HG03060 (cell line): ENCODE data around the gene OR10A6.

ENCODE experiments used
- ATAC-seq: cut with Tn5 transposase; IDR thresholded peaks from one replicate; pipeline ENCODE4 v1.9.1; 2021; ENCODE audit warnings: low read depth, moderate number of reproducible peaks; ENCODE audit not compliant: unreplicated experiment

OR10A6 gene

DNA sequence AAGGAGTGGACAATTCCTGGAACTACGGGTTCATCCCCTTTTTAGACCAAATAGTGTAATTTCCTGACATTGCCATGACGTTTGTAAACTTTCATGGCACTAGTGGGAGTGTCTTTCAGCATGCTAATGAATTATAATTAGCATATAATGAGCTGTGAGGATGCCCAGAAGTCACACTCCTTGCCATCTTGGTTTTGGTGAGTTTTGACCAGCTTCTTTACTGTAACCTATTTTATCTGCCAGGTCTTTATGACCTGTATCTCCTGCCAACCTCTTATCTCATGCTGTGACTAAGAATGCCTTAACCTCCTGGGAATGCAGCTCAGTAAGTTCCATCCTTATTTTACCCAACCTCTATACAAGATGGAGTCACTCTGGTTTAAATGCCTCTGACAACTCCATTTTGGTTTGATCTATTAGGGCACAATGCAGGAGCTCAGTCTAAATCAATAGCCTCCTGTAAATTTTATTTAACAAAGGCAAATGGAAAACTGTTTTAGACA lies 20.7 kb downstream of the OR10A6 start:
- ATAC-seq, result no peak

DNA sequence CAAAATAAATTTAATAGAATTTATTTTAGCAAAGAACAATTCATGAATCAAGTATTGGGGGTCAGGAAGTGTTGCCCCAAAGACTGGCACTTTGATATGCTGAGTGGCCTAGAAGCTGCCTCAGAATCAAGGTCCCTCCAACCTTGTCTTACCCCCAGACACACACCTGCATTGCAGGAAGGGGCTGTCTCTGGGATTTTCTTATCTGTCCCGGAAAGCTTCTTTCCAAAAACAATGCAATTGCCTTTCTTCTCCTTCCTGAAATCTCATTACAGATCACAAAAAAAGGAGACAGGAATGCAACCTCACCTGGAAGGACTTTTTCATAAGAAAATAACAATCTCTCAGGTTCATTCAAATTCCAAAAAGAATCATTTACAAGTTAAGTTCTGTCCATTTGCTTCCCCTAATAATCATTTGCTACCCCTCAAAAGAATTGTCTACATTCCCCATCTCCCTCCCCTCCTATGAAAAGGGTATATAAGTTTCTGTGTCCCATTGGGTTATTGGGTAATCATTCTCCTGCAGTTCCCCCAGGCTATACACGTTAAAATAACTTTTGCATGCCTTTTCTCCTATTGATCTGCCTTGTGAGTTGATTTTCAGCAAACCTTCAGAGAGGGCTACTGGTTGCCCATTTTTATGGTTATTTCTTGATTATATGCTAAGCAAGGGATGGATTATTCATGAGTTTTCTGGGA lies 21.3 kb downstream of the OR10A6 start:
- ATAC-seq, result no peak

DNA sequence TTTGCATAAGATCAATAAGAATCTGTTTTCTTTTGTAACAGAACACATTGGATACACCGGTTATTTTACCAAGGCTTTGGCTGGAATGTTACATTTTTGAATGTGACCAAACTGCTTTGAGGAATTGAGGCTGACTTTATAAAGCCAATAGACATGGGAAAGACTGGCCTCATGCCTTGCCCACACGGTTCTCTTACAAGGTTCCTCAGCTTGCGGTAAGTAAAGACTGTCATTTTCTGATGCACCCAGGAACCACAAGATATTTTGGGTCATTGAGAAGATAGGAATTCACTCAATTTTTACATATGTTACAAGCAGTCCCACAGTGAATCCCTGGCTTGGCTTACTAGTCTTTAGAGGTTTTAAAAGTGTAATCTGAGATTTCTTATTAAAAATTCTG lies 23.9 kb downstream of the OR10A6 start:
- ATAC-seq, result no peak

DNA sequence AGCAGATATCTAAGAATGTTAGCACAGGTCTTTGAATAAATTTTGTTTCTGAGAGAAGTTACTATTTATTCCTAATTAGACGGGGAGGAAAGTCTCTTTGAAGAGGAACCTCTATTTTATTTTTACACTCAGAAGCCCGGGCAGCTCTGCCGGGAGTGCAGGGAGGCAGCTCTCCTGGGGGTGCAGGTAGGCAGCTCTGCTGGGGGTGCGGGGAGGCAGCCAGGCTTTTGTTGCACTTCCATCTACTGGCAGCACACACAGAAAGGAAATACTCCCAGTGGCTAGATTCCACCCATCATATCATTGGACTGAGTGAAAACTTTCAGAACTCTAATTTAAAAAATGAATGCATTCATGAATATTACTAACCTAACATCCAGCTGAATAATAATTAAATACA lies 24.6 kb downstream of the OR10A6 start:
- no peak for ATAC-seq

DNA sequence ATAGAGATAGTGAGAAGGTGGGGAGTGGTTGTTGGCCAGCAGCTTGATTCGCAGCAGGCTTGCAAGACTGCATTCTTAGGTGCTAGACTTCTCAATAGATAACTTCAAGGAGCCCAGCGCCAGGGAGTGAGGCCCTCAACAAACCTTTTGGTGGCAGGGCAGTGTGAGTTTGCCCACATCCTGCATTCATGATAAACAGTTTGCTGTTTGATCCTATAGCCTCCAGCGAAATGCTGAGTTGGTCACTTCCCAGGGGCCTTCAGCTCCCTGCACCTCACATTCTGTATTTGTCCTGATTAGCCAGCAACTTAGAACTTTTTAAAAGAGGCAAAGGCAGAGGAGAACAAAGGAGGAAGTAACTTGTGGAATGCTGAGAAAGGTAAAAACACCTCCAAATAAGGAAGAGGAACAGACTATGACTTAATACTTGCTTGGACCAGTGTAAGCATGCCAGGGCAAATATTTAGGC lies 25.1 kb downstream of the OR10A6 start:
- ATAC-seq, result no peak

DNA sequence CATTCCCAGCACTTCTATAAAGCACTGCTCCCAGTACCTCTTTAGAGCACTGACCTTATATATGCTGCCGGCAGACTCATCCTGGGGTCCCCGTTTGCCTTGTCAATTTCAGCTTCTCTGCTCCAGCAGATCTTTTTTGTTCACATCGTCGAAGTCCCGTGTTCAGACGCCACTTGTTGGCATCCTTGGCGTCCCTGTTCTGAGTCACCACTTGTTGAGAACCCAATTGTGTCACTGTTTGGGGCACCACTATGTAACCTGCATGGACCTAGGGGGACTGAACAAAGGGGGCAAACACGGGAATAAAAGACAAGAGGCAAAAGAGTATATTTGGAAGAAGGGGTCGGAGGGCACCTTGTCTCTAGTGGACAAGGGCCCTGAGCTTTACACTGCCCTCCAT lies 25.5 kb downstream of the OR10A6 start:
- ATAC-seq, result no peak

DNA sequence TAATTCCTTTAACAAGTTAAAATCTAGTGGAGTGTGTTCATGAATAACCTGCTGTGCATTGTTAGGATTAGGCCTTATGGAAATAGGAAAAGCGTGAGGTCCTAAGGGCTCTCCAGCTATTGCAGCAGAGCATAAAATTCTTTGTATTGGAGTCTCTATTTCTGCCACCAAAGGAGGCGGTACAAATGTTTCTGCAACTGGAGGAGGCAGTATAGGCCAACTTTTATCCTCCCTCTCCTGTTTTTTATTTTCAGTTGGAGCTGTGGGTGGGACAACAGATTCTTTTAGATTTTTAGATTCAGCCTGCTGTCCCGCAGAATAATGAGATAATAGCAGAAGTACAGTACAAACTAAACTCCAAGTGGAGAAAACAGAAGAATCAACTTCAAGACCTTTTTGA lies 26.2 kb downstream of the OR10A6 start:
- no peak for ATAC-seq

DNA sequence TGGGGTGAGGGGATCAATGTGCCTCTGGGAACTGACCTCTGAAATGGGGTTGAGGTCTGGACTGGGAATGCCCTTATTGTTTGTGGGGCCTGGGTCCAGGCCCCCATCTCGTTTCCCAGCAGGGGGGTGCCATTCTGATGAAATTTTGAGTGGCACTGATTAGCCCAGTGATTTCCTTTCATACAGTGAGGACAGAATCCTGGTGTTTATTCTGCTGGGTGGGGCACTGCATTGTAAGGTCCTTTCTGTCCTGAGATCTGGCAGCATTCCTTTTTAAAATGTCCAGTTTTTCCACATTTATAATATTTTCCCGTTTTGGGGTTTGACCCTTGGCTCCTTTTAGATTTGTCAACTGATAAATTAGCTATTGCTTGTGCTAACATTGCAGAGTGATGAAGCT lies 27.1 kb downstream of the OR10A6 start:
- no peak for ATAC-seq

DNA sequence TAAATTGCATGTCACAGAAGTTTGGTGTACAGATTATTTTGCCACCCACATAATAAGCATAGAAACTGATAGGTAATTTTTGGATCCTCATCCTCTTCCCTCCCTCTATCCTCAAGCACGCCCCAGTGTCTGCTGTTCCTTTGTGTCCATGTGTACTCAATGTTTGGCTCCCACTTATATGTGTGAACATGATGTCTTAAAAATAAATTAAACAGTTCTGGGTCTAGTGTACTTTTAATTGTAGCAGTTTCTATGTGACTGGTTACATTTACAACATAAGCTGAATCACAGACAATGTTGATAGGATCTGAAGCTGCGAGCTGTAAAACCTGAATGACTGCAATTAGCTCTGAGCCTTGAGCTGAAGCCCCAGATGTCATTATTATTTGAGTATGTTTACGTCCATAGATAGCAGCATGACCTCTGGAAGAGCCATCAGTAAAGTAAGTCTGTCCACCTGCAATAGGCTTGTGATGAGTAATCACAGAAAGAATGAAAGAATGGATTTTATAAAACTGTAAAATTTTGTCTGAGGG lies 29.7 kb downstream of the OR10A6 start:
- ATAC-seq, result no peak

DNA sequence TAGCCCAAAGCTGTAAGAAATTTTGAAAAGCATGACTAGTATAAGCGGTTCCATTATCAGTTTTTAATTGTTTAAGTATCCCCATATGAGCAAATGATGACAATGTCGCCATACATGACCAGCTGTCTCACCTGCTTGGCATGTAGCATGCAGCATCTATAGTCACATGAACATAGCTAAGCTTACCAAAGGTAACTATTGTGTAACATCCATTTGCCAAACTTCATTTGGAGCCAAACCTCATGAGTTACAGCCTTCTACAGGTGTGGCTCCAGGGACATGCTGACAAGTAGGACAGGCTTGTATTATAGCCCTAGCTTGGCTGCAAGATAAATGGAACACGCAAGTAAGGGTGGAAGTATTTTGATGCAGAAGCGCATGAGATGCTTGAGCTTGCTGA lies 30.4 kb downstream of the OR10A6 start:
- no peak for ATAC-seq

DNA sequence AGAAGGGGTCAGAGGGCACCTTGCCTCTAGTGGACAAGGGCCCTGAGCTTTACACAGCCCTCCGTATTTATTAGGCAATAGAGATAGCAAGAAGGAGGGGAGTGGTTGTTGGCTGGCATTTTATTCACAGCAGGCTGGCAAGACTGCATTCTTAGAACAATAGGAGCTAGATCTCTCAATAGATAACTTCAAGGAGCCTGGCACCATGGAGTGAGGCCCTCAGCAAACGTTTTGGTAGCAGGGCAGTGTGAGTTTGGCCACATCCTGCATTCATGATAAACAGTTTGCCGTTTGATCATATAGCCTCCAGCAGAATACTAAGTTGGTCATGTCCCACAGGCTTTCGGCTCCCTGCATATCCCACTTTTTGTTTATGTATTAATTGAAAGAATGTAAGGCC lies 31.6 kb downstream of the OR10A6 start:
- no peak for ATAC-seq

DNA sequence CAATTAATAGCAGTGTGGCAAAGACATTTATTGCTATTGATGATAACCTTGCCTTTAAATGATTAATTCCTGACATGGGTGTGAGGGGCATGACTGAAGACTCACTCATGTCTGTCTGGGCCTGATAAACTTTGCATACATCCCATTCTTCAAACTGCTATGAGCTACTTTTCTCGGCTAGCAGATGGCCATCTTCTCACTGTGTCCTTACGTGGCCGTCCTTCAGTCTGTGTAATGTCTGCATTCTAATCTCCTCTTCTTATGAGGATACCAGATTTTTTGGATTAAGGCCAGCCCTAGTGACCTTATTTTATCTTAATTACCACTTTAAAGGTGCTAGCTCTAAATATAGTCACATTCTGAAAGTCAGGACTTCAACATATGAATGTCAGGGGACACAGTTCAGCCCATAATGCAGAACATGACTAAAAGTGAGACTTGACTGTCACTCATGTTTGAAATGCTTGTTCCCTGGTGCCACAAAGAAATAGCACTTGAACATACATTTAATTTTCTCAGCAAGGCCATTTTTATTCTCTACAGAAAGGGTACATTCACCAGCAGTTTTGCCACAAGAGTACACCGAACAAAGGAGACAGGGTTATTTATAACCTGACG lies 32.3 kb downstream of the OR10A6 start:
- ATAC-seq, result no peak

DNA sequence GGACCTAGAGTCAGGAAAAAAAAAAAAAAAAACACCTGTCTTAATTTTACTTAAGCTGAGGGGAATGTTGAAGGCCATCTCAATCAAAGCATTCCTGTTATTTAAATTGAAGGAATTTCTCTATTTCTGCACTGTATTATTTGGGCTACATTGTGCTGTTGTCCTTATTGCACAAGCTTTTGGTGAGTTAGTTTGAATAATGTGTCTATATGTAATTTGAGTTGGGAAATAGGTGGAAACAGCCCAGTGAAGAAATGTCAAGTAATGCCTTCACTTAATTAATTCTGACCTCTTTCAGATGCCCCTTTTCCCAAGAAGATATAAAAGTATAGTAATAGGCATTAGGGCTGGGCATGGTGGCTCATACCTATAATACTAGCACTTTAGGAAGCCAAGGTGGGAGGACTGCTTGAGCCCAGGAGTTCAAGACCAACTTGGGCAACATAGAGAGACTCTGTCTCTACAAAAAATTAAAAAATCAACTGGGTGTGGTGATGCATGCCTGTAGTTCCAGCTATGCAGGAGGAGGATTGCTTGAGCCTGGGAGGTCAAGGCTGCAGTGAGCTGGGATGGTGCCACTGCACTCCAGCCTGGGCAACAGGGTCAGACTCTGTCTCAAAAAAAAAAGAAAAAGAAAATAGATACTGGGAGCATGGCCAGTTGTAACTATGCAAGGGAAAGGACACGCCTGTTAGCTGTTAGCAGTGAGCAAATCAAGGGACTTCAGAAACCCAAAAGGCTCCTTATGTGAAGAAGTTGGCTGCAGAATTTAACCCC lies 34.9 kb downstream of the OR10A6 start:
- ATAC-seq, result no peak

DNA sequence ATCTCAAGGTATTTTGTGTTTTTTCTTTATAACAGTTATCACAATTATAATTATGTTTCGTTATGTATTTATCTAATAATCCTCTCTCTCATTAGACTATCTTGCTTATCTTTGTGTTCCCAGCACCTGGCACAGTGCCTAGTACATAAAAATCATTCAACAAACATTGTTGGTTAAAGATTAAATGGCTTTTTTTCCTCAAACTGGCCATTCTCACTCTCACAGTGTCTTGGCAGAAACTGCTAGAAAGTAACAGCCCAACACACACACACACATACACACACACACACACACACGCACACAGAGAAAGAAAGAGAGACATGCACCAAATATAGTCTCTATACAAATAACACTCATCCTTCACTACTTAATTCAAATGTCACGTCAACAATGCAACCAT lies 36.8 kb downstream of the OR10A6 start:
- no peak for ATAC-seq

DNA sequence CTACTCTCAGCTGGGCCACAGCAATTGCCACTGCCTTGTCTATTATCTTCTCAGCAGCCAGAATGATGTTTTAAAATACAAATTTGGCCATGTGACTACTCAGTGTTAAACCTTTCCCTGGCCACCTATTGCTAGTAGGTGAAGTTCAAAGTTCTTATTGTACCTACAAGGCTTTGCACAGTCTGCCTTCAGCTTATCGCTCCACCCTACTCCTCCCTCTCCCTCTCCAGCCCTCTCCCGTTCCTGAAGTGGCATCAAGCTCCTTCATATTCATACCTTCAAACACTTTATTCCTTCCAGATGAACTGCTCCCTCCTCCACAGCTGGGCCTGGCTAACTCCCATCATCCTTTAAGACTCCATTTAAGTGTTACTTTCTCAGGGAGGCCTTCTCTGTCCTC lies 37.3 kb downstream of the OR10A6 start:
- no peak for ATAC-seq

DNA sequence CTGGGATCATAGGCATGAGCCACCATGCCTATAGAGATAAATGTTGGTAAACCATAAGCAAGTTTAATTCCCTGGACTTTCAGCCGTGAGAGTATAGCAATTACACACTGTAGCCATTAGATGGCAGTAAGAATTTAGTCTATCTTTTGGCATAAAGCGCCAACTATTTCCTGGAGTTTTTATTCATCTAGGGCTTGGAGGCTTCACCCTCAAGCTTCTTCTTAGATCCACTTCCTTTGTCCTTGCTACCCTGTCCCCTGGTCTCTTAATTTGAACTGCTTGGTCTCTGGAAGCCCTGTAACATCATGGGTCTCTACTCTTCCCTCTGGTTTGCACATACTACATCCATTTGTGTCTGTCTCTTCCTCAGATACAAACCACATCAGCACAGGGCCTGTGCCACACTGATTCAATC lies 38.2 kb downstream of the OR10A6 start:
- peak; percentile 34 for ATAC-seq

DNA sequence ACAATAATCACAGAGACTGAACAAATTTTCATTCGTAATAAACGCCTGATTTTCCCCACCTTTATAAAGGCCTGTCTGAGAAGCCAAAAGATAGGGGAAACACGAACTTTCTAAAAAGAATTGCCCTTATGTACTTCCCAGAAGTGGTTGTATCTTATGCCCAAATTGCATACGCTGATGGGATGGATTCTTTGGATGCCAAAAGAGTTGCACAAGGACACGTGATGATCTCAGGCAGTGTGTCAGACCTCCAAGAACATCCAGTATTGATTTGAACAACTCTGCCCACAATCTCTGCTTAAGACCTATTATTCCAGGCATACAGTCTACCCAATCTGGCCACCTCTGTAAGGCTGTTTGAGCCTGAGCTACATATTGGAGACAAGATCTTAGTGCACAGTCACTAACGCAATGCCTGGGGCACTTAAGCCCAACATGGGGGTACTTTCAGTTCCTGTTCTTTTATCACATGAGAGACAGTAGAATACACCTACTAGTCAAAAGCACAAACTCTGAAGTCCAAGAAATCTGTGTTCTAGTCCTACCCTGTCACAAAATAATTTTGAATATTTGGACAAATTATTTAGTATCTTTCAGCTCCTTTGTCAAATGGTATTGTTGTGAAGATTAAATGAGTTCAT lies 38.9 kb downstream of the OR10A6 start:
- ATAC-seq, result peak; percentile 51

DNA sequence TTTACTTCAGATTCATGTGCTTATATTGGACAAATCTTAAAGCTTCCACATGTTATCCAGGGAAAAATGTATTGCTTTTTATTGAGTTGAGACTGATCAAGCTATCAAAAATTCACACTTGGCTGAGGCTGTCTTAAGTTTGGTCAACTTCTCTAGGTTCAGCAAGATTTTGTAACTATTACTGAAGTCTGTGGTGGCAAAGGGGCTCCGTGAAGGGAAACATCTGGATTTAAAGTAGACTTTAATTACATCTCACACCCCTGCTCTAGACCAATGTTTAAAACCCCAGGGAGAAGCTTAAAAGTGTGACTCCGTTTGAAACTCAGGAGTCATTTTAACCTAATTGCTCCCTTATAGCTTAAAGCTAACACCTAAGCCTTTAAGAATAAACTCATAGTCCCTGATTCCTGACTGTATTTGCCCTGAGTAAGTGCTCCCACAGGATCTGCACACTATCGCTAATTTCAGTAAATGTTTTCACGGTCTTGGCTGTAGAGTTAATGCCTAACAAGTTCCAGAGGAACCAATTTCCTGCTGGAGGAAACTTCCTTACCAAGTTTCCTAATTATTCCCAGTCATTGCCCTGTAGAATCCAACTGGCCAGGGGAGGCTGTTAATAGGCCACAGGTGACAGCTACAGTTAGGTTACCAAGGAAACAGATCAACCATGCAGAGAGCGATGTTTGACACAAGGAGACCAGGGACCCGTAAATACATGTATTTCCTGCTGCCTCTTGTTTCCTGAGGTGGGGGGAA lies 40.5 kb downstream of the OR10A6 start:
- no peak for ATAC-seq

DNA sequence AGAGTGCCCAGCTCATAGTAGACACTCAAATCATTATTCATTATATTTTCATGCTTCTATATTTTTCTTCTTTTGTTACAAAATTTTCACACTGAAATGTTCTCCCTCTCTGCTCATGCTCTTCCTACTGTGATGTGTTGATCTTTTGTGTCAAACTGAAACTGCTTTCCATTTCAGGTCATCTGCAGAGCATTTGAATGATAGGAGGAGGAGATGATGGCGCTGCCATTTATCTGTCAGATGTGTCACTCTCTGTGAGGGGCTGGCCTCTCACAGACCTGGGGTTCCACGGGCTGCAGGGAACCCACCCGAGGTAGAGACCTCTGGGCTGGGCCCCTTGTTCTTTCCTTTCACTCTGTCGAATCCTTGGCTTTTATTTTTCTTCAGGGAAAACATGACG lies 41.1 kb downstream of the OR10A6 start:
- no peak for ATAC-seq

DNA sequence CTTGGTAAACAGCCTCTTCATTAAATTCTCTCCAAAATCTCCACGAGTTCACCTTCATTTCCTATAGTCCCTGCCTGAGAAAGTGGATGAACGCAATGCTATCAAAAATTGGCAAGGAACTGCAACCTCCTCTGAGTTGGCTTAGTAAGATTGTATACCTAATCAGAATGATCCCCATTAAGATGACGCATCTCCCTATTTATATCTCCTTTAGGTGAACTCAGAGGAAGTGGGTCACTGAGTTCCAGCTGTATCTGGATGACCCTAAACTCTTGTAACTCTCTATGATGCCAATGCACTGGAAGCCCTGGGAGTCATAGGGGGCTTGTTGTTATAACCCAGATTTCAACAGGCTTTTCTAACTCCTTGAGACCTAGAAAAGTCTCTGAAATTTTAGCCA lies 48.2 kb downstream of the OR10A6 start:
- ATAC-seq, result no peak
